NCI-H2196 treated with DMSO at 0.1 percent for 48 hours (cell line): ENCODE data around the gene IDI2.
"Not testable (repeated sequence)": the region's sequence is repeated elsewhere in the genome, so short reads cannot be mapped to it uniquely, and the experiment has no call there.

ENCODE experiments used
- DNase-seq: peaks from one replicate; lab custom pipeline; 2025; ENCODE audit not compliant: unreplicated experiment; lab: John Stamatoyannopoulos, UW

The IDI2 gene

DNA sequence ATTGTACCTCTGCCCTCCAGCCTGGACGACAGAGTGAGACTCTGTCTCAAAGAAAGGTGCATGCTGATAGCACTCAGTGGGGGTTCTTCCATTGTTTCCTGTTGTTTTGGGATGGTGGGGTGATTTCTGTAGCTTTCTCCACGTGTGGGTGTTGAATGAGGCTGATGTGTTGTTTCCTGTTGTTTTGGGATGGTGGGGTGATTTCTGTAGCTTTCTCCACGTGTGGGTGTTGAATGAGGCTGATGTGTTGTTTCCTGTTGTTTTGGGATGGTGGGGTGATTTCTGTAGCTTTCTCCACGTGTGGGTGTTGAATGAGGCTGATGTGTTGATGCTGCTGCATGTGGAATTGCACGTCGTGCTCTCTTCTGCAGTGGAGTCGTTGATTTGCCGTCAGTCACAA is 15.7 kb downstream of the IDI2 start:
- DNase-seq = not testable (repeated sequence)

DNA sequence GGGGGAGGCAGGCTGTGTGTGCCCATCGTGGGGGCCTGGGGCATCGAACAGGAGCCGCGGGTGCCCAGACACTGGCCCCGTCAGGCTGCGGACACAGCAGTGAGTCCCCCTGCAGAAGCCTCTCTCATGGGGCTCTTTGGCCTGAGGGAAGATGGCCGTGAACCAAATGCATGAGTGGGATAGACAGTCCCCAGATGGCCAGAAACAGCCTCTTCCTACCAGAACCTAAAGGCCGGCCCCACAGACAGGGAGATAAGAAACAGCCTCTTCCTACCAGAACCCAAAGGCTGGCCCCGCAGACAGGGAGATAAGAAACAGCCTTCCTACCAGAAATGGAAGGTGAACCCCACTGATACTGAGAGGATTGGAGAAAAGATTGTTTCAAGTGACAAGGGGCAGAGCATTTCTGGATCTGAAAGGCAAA is 16.6 kb downstream of the IDI2 start:
- no peak for DNase-seq

DNA sequence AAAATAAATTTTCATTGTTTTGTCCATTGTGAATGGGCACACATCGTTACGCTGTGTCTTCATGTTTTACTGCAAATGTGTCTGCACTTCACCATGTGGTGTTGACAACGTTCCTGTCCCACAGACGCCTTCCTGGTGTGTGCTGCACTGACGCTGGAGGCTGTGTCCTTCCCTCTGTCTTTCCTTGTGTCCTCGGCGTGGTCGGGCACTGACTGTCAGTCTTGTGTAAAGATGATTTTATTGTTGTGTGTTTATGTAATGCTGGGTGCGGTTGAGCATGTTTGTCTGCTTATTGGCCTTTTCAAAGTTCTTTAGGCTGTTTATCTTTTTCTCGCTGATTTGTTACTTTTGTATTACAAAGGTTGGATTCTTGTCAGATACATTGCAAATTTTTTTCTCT is 18.1 kb downstream of the IDI2 start:
- DNase-seq = no peak

DNA sequence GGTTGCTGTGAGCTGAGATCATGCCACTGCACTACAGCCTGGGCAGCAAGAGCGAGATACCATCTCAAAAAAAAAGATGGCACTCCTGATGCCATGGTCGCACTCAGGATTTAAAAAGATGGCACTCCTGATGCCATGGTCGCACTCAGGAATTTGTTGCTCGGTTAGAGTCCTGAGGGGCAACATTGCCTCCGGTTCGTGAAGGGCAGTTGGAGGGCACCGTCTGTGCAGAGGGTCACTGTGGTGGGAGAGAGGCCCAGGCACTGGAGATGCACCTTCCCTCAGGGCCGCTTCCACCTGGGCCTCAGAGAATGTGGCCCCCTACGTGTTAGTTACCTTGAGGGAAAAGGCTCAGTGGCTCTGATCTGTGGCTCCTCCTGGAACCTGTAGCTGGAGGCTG is 19.1 kb downstream of the IDI2 start:
- DNase-seq = no peak

DNA sequence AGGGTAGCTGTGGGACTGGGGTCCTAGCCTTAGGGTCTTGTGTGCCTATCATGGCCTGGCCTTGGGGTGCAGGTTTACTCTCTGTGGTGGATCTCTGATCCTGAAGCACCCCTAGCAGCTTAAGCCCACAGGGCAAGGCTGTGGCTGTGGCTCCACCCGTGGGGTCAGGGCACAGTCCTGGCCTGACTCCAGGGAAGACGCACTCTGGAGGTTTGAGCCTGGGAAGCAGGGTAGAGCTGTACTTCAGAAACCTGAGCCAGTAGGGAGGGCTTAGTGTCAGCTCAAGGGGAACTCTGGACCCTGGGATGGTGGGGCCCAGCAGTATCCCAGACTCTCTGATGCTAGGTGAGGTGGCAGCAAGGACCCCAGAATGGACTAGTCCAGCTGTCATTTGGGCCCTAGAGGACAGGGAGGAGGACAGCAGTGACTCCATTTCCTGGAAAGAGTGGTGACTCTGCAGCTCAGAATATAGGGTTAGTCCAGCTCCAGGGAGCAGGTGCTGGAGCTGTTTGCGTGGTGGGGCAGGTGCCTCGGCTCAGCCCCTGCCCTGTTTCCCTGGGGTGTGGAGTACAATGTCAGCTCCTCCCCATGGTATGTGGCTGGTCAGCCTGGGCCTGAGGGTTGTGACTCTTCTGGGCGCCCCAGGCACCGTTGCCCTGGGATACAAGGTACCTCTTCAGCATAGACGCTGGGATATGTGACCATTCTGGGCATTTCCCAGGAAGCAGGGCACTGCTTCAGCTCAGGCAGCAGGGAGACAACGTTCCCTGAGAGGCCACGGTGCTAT is 21.6 kb downstream of the IDI2 start:
- no peak for DNase-seq

DNA sequence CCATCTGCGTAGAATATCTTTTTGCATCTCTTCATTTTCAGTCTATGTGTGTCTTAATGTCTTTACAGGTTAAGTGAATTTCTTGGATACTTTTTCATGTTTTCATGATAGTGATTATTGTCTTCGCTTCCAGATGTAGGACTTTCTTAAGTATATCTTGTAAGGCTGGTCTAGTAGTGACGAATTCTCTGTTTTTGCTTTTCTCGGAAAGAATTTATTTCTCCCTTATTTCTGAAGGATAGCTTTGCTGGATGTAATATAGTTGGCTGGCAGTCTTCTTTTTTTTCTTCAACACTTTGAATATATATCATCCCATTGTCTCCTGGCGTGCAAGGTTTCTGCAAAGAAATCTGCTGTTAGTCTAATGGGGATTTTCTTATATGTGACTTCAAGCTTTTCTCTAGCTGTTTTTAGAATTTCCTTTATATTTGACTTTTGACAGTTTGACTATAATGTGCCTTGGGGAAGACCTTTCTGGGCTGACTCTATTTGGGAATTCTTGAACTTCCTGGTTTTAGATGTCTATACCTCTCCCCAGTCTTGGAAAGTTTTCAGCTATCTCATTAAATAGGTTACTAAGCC is 23.1 kb downstream of the IDI2 start:
- DNase-seq = no peak

DNA sequence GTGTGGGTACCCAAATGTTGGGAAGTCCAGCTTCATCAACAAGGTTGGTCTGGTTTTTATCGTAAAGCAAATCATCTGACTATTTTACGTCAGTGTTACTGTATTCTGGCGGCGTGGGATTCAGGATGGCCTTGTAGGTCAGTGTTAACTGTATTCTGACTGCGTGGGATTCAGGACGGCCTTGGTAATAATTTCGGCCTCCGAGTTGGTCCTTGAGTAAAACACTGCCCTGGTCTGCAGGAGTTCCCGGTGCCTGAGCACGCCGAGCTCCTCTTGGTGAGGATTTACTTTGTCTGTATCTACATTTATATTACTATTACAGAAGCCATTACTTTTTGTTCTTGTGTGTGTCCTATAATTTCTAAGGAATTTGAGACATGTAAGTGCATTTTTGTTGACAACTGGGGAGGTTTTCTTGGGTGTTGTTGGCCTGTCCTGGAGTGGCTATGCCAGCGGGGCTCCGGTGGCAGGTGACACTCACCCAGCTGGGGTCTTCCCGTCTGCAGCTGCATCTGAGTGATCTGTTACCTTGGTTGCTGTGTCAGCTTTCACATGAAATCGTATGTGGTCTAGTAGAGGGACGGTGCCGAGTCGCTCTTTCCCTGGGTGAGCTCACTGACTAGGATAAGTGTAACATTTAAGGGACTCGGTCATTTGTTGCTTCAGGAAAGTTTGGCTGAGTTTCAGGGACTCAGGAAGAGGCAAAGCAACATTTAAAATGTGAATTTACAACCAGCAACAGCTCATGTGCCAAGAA is 28.2 kb downstream of the IDI2 start:
- no peak for DNase-seq

DNA sequence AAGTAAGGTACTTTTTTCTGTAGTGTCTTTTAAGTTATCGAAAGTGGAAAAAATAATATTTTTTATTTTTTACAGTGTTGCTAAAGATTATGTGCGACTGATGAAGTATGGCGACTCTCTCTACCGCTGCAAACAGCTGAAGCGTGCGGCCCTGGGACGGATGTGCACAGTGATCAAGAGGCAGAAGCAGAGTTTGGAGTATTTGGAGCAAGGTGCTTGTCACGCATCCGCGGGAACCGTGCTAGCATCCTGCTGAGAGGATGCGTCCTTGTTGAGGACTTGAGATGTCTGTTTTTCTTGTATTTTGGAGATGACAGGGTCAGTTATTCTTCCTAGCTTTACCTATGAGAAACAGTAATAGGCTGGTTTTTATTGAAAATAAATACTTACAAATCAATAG is 29.6 kb downstream of the IDI2 start:
- DNase-seq = no peak

DNA sequence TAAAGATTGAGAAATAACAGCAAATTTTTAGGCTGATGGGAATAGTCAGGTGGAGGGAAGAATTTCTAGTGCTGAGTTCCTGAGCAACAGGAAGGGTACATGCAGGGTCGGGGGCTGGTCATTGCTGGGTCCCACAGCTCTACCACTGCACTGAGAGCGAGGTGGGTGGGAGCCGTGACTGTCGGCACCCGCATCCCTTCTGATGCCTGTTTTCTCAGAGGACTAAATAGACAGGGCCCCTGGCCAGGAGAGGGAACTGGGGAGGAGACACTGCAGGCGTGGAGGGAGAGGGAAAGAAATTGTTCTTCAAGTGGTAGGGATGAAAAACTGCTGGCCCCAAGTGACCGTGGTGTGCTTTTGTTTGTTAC is 30.1 kb downstream of the IDI2 start:
- no peak for DNase-seq

DNA sequence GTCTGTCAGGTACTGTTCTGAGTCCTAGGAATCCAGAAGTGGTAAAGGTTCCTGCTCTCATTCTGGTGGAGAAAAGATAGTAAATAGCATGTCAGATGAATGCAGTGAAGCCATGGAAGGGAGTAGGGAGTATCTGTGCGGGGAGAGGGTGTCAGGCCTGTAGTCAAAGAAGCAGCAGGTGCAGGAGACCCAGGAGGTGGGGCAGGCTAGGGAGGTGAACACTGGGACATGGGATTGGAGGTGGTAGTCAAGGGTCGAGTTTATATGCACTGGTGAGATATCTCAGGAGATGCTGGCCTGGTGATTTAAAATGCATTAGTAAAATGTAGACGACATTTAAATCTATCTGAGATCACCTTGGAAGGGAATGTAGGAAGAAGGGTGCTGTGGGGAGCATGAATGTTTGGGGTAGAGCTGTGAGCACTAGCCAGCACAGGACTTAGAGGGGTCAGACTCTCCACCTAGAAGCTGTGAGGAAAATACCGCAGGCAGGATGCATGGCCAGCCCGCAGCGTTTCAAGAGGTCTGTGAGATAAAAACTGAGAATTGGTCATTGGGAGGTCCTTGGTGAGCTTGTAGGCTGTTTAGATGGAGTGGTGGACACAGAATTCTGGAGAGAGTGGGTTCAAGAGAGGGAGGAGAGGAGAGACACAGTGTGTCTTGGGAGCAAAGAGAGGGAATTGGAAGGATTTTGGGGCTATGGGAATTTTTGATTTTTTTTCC is 30.7 kb downstream of the IDI2 start:
- DNase-seq = no peak

DNA sequence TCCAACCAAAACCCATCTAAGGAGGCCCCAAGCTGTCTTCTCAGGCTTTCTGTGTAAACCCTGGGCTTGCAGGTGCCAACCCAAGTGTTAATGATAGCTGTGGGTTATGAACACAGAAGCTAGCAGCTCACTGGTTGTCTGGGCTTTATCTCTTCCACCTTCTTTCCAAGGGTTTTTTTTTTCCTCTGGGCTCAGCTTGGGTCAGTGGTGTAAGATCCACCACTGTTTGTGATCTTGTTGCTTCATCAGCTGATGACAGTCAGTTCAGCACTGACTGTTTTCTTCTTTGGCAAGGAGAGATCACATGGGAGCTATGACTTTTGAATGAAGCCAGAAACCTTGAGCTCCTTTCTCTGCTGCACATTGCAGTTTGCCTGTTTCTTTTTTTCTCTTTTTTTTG is 32.8 kb downstream of the IDI2 start:
- DNase-seq = no peak

DNA sequence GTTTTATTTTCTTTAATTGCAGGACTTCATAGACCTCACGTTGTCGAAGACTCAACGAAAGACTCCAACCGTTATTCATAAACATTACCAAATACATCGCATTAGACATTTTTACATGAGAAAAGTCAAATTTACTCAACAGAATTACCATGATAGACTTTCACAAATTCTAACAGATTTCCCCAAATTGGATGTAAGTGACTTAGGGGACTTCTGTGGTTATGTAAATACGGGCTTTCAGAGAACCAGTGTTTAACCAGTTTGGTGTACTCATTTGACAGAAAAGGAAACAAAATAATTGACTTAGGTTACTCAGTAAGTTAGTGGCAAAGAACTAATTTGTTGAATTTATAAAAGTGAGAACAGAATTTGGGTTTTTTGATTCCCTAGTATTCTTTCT is 33.2 kb downstream of the IDI2 start:
- DNase-seq = no peak

DNA sequence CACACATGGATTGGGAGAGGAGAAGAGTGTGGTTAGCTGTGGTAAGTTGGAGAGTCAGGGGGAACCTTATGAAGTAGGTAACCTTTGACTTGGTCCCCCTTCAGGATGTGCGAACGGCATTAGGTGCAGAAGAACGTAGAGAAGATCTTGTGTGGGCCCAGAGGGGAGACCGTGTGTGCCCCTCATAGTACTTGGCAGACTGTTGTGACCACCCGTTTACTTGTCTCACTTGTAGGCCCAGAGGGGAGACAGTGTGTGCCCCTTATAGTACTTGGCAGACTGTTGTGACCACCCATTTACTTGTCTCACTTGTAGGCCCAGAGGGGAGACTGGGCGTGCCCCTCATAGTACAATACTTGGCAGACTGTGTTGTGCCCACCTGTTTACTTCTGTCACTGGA is 34.9 kb downstream of the IDI2 start:
- DNase-seq = no peak

DNA sequence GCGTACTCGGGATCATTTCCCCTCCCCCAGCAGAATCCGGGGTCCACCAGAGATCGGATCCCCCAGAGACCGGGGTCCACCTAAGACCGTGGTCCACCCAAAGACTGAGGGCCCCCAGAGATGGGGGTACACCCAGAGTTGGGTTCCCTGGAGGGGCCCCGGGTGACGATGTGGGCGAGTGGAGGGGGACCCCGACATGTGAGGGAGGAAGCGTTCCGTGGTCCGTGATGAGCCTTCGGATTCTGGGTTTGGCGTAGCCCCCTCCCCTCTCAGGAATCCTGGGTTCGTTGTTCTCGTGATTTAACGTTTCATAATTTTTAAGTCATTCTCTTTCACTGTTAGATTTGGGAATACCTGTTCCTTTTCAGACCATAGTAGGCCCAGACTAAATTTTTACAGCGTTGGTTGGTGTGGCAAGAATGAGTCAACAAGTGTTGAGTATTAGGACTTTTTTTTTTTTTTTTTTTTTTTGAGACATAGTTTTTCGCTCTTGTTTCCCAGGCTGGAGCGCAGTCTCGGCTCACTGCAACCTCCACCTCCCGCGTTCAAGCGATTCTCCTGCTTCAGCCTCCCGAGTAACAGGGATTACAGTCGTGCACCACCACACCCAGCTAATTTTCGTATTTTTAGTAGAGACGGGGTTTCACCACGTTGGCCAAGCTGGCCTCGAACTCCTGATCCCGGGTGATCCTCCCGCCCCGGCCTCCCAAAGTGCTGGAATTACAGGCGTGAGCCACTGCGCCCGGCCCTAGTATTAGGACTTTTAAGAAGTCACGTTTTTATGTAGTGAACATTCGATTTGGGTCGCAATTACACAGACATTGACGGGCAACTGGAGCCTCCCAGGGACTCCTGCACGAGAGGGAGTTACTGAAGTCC is 36.8 kb downstream of the IDI2 start:
- no peak for DNase-seq

DNA sequence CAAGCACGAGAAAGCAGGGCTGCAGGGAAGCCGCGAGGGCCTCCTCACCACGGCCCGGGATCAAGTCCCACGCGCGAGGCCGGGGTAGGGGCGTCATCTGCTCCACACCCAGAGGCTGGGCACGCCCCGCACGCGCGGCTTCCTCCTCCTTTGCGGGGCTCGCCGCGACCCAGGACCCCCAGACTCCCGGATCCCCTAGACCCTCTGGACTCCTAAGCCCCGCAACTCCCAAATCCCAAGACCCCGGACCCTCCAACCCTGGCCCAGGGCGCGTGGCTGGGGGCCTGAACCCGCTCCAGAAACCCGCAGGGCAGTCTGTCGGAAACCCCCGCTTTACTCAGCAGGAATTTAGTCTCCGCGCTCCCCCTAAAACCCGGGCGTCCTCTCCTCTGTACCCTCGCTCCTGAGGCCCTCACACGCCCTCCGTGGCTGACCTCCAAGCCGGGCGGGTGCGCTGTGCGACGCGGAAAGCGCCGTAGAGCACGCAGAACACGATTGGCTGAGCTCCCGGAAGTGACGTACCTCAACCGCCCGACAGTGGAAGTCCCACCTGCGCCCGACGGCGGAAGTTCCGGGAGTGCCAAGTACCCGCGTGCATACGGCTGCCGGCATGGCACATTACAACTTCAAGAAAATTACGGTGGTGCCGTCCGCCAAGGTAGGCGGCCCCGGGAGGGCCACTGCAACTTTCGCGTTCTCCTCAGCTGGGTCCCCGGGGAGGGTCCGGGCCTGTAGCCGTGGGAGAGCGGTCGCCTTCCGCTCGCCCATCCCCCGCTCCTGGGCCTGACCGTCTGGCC is 37.6 kb downstream of the IDI2 start, which contains the start of gene GTPBP4:
TSS of gene GTPBP4 (plus strand) at position 565 of the 797 bp plus-strand sequence. CDS start at position 611, 46 bp downstream.
- peak; percentile 71 for DNase-seq

DNA sequence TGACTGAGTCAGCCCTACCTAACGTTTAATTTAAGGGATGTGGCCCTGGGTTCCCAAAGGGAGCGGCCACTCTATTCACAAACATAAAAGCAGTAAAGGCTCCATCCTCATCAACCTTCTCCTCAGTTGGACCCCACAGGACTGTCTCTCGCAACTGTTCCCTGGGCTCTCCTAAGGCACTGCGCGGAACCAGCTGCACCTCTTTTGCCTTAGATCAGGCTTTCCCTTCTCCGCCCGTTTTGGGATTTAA is 38.1 kb downstream of the IDI2 start:
- no peak for DNase-seq

DNA sequence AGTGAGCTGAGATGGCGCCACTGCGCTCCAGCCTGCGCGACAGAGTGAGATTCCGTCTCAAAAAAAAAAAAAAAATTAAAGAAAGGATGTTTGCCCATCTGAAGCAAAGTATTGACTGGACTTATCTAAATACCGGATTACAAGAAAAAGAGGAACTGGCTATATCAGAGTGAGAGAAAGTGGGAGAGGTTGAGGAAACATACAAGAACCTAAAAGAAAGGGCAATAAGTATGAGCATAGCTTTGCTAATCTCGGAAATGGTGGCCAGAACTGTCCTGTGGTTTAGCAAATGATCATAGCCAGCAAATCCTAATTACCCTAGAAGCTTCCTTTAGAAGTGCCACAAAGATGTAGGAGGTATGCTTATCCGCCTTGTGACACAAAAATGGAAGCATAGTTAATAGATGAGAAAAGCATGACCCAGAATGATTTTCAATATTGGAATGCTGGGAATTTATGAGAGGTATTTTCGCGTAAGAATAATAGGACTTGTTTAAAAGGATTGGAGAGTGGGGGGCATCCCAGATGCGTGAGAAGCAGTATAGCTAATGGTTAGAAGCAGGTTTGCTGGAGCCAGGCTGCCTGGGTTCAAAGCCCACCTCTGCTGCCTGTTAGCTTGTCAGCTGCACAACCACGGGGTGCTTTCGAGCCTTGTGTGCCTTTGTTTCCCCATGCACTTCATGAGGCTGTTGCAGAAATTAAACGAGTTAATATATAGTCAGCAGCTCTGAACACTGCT is 38.6 kb downstream of the IDI2 start:
- DNase-seq = no peak

DNA sequence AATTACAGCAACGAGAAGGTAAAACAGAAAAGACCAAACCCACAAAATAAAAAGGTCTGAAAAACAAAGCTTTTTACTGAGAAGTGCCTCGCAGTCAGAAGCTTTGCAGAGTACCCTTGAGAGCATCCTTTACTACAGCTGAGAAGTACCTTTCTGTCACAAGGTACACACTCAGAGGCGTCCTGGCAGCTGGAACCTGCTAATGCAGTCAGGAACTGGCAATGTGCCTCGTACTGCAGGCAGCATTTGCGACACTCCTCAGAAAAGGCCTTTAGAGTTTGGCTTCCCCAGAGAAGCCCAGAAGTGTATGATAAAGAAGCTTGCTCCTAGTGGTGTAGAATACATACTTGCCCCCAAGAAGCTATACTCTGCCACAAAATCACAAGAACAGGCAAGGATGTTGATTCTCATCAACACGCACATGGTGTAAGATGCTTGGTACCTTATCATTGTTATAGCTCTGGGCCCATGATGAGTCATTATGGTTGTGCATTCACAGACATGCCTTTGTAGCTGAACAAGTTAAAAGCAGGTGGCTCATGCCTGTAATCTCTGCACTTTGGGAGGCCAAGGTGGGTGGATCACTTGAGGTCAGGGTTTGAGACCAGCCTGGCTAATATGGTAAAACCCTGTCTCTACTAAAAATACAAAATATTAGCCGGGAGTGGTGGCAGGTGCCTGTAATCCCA is 39.4 kb downstream of the IDI2 start:
- DNase-seq = peak; percentile 22

DNA sequence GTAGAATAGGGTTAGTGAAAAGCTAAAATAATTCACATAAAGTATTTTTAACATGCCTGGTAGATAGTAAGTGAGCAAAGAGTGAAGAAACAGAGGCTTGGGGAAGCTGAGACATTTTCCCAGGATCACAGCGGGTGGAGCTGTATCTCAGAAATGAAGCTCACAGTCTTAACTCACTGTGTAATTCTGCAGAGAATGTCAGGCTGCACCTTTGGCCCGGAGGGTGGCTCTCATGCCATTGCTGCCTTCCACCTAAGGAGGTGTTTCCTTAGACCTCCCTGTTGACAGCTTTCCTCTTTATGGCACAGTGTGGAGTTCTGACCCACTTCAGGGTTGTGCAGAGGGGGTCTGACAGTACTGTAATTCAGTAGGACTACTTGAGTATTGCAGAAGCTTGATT is 40.3 kb downstream of the IDI2 start:
- DNase-seq = no peak
